ENCODE measurements around the gene ACSL3. TPM values are rescaled to one million over a fixed set of nuclear protein-coding genes. Genes with fewer than 3 reads are reported as not detected.

Gene ACSL3
- total and polyA plus RNA-seq, 10 donors, result 7.5 to 50.2 (median 41.8) TPM

GRCh38 chr2:222828572-222828971, 32.3 kb upstream of the ACSL3 start:
- H3K36me3 ChIP-seq, result no peaks in the 10 kb centered on the region
- H3K4me3 ChIP-seq, result no peak overlapping the region
- TF ChIP-seq CTCF (IDR thresholded peaks at IDR 0.05 in 8 of 11, conservative IDR thresholded peaks at IDR 0.05 in 3 of 11) (no peak), POLR2AphosphoS5 (IDR thresholded peaks at IDR 0.05) (no peak), POLR2A (IDR thresholded peaks at IDR 0.05) (no peak)
- intact Hi-C loops (cut with DNase I; ENCODE audit: low total_unique reads), result no loop called here
- no peak overlapping the region for H3K27ac ChIP-seq
- 85 to 94% (median 91%) methylated on average over 11 of the region's 11 CpGs for WGBS, 5 donors
- DNase-seq, result no peak
- no peaks in the 10 kb centered on the region for H3K4me1 ChIP-seq
- peaks cover 0 to 5% (median 0%) of the 10 kb centered on the region in 7 donors for H3K27me3 ChIP-seq (replicated peaks in 1 of 7)
- no peaks in the 10 kb centered on the region for H3K9me3 ChIP-seq

- TF ChIP-seq CTCF (IDR thresholded peaks at IDR 0.05 in 8 of 11, conservative IDR thresholded peaks at IDR 0.05 in 3 of 11), result no peak
- TF ChIP-seq POLR2A (IDR thresholded peaks at IDR 0.05), result no peak
- TF ChIP-seq POLR2AphosphoS5 (IDR thresholded peaks at IDR 0.05), result no peak
- intact Hi-C loops (cut with DNase I; ENCODE audit: low total_unique reads), result no loop called here
- WGBS, 5 donors, result 70 to 81% (median 74%) methylated on average over 3 of the region's 3 CpGs
- no peak for DNase-seq
- peaks cover 0 to 5% (median 0%) of the 10 kb centered on the region in 7 donors for H3K27me3 ChIP-seq (replicated peaks in 1 of 7)
- H3K9me3 ChIP-seq, result no peaks in the 10 kb centered on the region
- H3K4me3 ChIP-seq, result no peak overlapping the region
- H3K4me1 ChIP-seq, result no peaks in the 10 kb centered on the region
- no peaks in the 10 kb centered on the region for H3K36me3 ChIP-seq
- H3K27ac ChIP-seq, result no peak overlapping the region
Measured at GRCh38 chr2:222830164-222830563, 30.7 kb upstream of the ACSL3 start.

- intact Hi-C loops (cut with DNase I; ENCODE audit: low total_unique reads), result no loop called here
- no peak for DNase-seq
- WGBS, 5 donors, result 94 to 100% (median 98%) methylated on average over 2 of the region's 2 CpGs
Measured at GRCh38 chr2:222833410-222833809, 27.4 kb upstream of the ACSL3 start.

More at GRCh38 chr2:222833410-222833809, 27.4 kb upstream of the ACSL3 start:
- Histone ChIP-seq H3K36me3 (no peaks in the 10 kb centered on the region), H3K27me3 (replicated peaks in 1 of 7) (no peaks in the 10 kb centered on the region), H3K4me1 (no peaks in the 10 kb centered on the region), H3K27ac (no peak overlapping the region), H3K4me3 (no peak overlapping the region), H3K9me3 (no peaks in the 10 kb centered on the region)
- TF ChIP-seq POLR2AphosphoS5 (IDR thresholded peaks at IDR 0.05) (no peak), POLR2A (IDR thresholded peaks at IDR 0.05) (no peak), CTCF (IDR thresholded peaks at IDR 0.05 in 8 of 11, conservative IDR thresholded peaks at IDR 0.05 in 3 of 11) (no peak)

Data from spleen (tissue), 11 donors.